GM21367 (cell line): ENCODE data around the gene CAMKMT.

Source experiments
- ATAC-seq: cut with Tn5 transposase; IDR thresholded peaks from one replicate; pipeline ENCODE4 v1.9.1; 2021; ENCODE audit not compliant: unreplicated experiment

Gene CAMKMT

DNA sequence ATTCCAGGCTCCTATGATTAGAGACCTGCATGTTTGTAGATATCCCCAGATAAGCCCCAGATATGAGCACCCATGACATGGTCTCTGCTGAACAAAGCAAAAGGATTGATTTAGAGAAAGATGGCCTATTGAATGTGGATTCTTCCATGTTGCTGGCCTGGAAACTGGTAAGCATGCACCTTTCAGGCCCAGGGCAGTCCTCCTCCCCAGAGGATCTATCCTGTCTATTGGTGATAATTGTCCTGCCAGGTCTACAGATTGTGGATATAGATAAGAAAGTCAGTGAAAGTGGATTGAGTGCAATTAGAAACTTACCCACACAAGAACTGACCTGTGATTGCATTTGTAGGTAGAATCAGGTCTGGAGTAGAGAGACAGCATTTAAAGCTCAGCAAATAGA lies 322.8 kb downstream of the CAMKMT start:
- ATAC-seq: no peak

DNA sequence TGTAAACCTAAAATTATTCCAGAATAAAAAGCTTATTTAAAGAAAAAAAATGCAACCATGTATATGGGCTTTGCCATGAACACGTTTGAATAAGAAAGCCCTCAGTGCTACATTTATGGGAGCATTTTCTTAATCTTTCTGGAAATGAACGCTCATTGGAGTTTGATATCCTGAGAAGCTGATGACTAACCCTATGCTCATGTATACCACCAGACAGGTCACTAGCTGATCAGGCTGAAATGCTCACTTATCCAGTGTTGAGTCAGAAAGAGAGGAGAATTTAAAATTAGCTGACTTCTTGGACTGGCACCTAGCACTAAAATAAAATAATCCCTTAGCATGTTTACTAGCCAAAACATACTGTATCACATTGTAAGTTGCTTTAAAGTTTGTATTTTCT lies 324.8 kb downstream of the CAMKMT start:
- ATAC-seq: no peak

DNA sequence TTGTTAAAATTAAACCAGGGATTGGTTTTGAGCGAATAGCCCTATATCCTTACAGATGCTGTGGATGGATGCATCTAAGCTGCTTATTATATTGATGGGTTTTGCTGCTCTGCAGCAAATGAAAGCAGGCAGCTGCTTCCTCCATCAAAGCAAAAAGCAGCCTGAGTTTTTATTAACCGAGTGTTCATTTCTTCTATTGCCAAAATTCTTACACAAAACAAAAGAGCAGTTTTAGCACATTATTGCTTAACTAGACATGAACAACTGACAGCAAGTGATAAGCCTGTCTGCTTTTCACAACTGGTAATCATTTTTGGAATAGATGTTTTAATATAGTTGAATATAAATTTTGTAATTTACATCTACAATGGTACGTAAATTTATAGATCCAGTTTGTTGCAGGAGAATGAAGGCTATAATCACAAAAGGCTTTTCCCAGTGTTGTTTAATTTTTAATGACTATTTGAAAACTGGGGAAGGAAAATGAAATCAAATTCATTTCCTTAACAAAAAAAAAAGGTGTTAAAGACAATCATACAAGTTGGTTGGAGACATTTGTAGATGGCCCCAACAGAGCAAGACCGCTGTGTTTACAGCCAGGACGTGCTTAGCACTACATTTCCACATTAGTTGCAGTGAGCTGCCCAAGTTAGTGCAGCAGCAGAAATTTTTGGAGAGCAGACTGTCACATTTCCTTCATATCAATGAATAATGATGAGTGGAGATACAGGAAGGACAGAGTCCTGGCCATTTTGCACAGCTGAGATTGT lies 326.1 kb downstream of the CAMKMT start:
- no peak for ATAC-seq

DNA sequence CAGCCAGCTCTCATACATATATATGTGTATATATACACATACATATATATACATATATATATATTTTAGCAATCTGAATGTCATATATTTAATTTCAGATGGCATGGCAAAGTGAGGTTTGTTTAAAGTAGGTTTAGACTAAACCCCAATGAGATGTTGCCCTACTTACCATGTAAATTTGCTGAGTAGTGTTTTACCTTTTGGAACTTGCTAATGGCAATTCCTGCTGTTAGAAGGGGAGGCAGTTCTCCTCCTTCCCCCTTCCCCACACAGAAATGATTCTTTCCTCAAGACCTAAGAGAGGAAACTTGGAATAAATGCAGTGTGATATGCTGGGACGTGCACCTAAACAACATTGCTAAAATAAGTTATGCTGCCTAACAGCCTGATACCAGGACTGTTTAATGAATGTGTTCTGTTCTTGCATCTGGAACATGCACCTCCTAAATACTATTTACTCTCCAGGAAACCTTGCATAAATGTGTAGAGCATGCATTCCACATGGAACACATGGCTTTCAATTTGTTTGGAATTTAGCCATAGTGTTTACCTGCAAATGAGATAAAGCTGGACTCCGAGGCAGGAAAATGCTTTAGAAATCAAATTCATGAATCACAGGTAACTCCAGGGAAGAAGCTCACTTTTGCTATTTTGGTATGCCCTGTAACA lies 326.8 kb downstream of the CAMKMT start:
- no peak for ATAC-seq

DNA sequence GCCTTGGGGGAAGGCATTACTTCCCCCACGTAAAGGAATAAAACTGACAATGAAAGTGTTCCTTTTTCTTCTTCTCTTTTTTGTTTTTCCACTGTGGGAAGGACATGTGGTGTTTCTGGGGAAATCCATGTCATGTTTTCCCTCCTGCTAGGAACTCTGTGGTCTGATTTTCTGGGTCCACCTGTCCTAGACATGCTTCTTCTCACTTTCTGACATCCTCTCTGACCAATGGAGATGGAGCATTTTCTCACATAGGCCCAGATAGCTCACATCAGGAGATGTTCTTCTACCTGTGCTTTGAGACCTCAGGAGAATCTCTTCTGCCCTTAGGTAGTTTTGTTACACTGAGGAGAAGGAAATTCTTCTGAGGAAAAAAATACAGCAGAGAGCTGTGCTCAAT lies 327.8 kb downstream of the CAMKMT start:
- ATAC-seq: no peak

DNA sequence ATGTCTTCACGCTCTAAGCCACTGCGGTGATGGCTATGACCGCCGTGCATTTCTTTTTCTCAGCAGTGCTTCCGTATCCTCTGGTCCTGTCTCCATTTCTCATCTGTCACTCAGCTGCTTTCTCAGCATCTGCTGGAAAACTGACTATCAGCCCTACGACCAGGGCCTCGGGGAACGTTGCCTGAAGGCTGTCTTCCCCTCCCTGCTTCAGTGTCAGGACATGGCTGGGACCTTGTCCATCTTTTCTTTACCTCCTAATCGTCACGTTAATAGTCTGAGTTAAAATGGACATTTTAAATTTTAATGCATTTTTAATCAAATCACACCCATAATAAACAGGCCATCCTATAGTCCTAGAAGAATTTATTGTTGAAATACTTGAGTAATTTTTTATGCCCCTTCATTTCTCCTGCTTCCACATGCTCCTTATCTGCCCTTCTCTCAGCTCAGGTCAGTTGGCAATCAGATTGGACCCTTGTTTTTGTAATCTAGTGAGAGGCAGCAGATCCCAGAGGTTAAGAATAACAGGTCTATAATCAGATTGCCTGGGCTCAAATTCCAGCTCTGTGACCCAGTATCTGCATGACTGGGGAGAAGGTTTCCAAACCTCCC lies 329.5 kb downstream of the CAMKMT start:
- no peak for ATAC-seq

DNA sequence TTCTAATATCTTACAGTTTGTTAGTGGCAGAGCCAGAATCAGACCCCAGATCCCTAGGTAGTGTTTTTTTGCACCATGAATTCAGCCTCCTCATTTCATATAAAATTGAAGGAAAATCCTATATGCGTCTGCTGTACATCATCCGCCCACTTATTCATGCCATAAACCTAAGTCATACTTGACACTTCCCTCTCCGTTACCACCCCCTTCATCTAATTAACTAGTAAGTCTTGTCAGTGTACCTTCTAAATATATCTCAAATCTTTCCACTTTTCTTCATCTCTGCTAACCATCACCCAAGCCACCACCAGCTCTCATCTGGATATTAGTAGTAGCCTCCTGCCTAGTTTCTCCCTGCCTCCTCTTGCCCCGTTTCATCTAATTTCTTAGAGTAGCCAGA lies 331.1 kb downstream of the CAMKMT start:
- no peak for ATAC-seq

DNA sequence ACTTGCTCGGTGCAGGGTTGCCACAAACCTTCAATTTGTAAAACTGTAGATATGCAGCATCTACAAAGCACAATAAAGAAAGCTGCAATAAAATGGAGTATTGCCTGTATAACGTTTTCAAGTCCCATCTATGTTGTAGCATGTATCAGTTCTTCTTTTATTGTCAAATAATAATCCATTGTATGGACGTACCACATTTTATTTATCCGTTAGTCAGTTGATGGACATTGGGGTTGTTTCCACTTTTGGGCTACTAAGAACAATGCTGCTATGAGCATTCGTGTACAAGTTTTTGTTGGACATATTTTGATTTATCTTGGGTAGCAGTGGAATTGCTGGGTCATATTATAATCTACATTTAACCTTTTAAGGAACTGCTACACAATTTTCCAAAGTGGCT lies 339.1 kb downstream of the CAMKMT start:
- no peak for ATAC-seq

DNA sequence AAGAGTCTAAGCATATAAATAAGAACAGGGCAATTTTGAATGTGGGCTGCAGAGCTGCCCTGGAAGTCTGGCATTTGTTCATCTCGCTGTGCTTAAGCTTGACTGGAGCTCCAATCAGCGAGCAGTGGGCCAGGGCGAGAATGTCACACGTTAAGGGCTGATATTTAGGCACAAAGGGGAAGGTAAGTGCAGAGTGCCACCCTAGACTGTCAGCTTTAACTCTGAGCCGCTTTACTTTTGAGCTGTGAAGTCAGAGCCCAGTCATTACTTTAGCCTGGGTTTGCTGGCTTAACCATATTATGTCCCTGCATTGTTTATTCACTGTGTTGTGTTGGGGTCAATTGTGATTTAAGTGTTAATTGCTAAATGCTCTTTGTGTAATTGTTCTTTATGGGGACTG lies 343.6 kb downstream of the CAMKMT start:
- ATAC-seq: no peak

DNA sequence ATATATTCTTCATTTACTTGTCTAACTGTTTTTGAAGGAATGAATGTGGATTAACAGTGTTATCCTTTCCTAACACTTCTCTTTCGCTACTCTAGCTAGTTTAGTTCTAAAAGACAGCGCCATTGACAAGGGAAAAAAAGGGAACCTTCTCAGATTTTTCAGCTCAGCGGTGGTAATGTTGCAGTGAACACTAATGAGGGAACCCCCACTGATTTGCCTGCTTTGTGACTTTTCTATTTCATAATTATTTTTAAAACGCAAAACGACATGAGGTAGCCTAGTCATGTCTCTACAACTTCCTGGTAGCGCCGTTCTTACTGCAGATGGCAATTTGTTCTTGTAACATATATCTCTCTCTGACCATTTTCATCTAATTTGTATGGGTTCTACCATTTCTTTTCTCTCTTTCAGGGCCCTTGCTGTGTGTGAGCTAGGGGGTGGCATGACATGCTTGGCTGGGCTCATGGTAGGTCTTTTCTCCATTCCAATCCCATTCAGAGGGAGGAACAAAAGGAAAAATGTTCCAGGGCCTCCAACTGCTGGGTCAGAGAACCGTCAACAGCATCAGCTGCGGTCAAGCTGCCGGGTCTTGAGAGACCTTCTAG lies 344.2 kb downstream of the CAMKMT start:
- ATAC-seq: no peak

DNA sequence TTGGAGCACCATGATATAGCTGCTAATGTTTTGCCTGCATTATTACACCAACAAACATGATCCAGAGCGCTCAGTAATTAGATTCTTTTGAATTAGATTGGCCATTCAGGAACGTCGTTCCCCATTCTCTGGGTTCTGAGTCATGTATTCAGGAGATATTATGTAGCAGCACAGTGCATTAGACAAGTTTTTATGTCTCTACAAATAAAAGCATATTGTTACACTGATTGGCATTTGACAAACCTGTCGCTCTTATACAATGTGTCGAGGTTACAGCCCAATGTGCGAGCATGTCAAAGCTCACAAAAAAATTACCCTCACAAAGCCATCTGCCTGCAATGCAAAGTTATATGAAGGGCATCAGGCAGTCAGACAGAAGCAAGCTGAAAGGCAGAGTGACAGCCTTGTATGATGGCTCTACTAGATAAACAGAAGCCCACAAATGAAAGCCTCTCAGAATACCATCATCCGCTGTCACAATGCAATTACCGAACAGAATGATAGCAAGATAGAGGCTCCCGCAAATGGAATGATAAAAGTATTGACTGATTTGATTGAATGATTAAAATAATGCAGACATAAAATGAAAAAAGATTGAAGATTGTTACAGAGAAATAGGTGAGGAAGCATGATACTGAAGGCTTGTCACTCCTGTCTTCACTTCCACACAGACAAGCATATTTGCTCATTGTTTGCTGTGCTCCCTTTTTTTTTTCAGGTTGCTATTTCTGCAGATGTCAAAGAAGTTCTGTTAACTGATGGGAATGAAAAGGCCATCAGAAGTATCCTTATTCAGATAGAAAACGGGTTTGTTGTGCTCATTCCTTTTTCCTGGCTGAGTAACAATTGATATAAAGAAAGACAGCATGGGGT lies 345.2 kb downstream of the CAMKMT start:
- no peak for ATAC-seq

DNA sequence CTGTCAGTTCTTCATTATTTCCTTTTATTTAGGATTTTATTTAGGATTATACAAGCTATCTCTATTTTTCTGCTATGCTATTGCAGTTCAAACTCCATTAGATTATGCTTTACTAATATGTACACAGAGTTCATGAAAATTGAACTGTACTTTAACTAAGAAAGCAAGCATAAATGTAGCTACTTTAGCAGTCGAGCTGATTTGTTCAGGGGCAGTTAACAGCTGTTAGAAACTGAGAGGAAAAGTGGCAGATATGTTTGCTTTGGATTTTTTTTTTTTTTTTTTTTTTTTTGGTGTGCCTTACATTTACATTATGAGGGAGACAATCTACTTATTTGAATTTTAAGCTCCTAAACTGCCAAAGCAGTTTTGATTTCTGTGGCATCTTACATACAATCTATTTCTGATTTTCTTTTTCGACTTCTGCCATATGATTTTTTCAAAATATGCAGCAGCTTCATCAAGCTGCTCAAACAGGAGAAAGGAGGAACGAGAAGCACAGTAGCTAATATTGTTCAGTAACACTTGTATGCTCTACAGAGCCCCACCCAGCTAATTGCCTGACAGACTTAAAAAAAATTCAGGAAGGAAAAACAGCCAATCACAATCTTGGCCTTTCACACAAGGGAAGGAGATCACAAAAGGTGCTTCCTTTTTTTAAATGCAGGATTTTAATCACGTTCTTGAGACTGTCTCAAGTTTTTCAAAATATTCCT lies 346.4 kb downstream of the CAMKMT start:
- no peak for ATAC-seq

DNA sequence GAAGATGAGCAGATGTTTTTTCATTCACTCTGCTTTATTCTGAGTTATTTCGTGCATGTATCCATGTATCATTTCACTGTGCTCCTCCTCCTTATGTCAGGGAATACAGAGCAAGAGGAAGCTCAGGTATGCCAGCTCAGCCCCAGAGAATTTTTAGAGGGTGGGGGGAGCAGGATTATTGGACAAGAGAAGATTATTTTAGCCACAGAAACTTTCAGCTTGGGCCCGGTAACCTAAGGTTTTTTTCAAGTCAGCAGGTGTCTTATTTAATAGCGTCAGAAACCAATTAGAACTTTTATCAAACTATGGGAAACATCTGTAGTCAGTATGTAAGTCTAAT lies 346.9 kb downstream of the CAMKMT start:
- no peak for ATAC-seq

DNA sequence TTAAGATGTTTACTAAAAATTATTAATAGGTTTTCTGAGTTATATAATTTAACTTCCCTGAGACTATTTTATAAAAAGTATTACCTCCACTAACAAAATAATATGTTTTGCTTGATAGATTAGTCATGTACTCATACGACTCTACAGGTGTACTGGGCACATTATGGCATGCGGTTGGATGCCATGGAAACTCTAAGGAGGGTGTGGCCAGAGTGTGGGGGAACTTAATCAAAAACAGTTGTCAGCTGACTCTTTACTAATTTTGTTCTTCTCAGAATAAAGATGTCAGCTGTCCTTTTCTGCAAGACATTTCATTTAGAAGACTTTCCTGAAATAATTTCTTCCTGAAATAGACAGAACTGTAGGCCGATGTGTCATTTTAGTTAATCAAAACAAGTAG lies 351.4 kb downstream of the CAMKMT start:
- ATAC-seq: no peak

DNA sequence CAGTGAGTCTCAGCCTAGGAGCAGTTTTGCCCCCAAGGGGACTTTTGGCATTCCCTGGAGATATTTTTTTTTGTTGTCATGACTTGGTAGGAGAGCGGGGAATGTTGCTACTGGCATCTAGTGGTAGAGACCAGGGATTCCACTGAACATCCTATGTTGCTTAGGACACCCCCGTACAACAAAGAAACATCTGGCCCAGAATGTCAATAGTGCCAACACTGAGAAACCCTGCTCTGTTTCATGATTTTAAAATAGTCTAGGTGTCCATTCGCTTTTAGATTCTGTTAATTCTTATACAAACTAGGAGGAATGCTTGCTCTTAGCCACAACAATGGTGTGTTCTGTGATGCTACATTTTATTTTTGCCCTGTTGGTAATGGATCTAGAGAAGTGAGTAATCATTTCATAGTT lies 353.9 kb downstream of the CAMKMT start:
- no peak for ATAC-seq

DNA sequence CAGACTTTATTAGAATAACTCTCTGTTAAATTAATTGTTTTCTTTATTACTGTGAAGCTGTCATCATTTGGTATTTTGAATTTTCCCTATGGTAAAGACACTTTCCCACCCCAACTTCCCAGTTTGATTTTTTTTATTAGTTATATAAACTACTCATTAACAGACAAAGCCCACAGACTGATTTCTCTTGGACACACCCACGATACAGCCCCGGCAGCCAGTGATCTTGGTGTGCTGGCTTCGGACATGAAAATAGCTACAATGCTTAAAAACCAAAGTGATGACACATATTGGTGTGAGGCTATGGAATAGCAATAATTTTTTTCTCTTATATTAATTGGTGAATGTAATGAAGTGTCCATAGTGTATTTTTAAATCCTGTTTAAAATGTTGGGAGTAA lies 354.4 kb downstream of the CAMKMT start:
- no peak for ATAC-seq

DNA sequence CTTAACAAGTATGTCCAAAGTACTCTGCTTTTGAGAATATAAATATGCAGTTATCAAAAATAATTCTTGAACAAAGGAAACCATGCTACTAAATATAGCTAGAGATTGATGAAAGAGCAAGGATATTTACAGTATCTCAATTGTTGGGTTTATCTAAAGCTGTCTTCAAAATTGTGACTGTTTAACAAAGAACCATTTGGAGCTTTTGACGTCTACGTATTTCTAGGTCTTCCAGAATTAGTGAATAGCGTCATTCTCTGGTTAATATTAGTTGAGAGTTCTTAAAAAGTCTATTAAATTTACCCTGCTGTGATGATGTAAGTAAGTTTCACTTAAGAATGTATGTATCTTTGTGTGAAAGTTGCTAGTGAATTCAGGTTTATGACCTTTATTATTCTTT lies 356.7 kb downstream of the CAMKMT start:
- no peak for ATAC-seq

DNA sequence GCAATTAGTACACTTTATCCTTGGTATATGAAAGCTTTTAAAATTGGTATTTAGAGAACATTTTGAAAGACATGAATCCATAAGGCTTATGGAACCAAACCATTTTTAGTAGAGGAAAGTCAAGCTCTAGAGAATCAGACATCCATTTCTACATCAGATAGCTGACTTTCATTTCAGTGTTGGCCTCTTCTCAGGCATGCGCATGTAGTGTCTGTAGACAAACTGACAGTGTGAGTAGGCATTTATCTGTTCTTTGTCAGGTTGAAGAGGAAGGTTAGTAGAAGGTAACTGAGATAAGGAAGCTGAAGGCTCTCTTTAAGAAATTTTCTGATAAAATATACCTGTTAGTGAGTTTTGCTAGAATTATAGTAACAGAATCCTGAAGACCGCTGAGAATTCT lies 357.8 kb downstream of the CAMKMT start:
- no peak for ATAC-seq

DNA sequence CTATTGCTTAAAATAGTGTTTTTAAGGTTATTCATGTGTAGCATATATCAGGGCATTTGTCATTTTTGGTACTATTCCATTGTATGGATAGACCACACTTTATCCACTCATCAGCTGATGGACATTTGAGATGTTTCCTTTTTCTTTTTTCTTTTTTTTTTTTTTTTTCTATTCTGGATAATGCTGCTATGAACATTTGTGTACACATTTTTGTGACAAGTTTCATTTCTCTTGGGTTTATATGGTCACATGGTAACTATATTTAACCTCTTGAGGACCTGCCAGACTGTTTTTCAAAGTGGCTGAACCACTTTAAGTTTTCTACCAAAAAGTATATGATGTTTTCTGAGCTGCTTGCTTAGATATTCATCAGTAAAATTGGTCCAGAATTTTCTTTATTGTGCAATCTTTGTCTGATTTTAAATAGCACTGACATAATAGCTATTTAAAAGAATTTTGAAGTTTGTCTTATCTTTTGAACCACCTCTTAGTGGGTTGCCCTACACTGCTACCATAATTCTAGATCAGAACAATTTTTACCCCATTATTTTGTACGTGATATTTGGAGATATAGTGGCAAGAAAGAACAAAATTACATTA lies 360.4 kb downstream of the CAMKMT start:
- no peak for ATAC-seq

DNA sequence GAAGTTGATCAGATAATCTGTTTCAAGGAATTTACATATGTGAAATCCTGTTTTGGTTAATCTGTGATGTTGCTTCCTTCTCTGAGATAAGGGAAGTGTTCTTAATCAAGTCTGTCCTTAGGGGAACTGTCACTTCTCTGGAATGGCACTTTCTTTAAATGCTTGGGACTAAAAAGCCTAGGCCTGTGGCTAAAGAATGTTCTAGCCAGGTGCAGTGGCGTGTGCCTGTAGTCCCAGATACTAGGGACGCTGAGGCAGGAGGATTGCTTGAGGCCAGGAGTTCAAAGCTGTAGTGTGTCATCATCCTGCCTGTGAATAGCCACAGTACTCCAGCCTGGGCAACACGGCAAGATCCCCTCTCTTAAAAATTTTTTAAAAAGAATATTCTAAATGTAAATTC lies 362.2 kb downstream of the CAMKMT start:
- ATAC-seq: no peak
